Naive thymus-derived CD4-positive, alpha-beta T cell (primary cell): ENCODE data around the gene MT3. TPM values are rescaled to one million over a fixed set of nuclear protein-coding genes. Genes with fewer than 3 reads are reported as not detected.

Source experiments
- ATAC-seq: fragments of 150-1000 bp; cut with Tn5 transposase; 2 replicates; pipeline ENCODE4 v1.10.0; 2021; ENCODE audit warnings: mild to moderate bottlenecking, moderate library complexity
- CTCF ChIA-PET: fragments of 350-600 bp; sonication (Branson Sonifier 250); formaldehyde crosslinking; loops from one replicate; lab custom pipeline; 2021; ENCODE audit warnings: antibody characterized with exemption; lab: Charles Lee
- POLR2A ChIA-PET: fragments of 350-600 bp; sonication (Branson Sonifier 250); formaldehyde crosslinking; loops from one replicate; lab custom pipeline; 2021; ENCODE audit warnings: antibody characterized with exemption, inconsistent platforms; lab: Charles Lee
- DNase-seq, 9 donors: peaks; one replicate each; pipeline versions ENCODE4 v3.0.0 to v3.0.0-alpha.2; 2020 to 2022; ENCODE audit warnings: mixed read lengths in 1 of 9
- H3K27ac ChIP-seq: one replicate; pipeline ENCODE4 v1.7.0; 2013; ENCODE audit warnings: mild to moderate bottlenecking, low read depth, low read length, moderate library complexity
- H3K27me3 ChIP-seq, 2 donors: one replicate each; pipeline ENCODE4 v1.7.0; 2013; ENCODE audit warnings: low read length in 2 of 2, mild to moderate bottlenecking in 2 of 2, moderate library complexity in 2 of 2; ENCODE audit not compliant: control insufficient read depth in 2 of 2, insufficient read depth in 2 of 2
- H3K36me3 ChIP-seq, 3 experiments: 1 replicate in 2 of 3; 2 replicates in 1 of 3; pipeline ENCODE4 v1.7.0; 2013; ENCODE audit warnings: low read length in 3 of 3, mild to moderate bottlenecking in 3 of 3, moderate library complexity in 1 of 3; ENCODE audit not compliant: insufficient read depth in 3 of 3, control insufficient read depth in 2 of 3
- H3K4me1 ChIP-seq, 2 donors: one replicate each; pipeline ENCODE4 v1.7.0; 2013; ENCODE audit warnings: low read length in 2 of 2, mild to moderate bottlenecking in 2 of 2, moderate library complexity in 1 of 2; ENCODE audit not compliant: control insufficient read depth in 2 of 2, insufficient read depth in 2 of 2
- H3K4me3 ChIP-seq: 2 replicates; pipeline ENCODE4 v1.7.0; 2013; ENCODE audit warnings: mild to moderate bottlenecking, low read length
- H3K9me3 ChIP-seq, 3 experiments: 1 replicate in 2 of 3; 2 replicates in 1 of 3; pipeline ENCODE4 v1.7.0; 2013; ENCODE audit warnings: low read length in 3 of 3; ENCODE audit not compliant: control insufficient read depth in 2 of 3
- H3K27ac Mint-ChIP-seq, 9 donors: one replicate each; pipeline ENCODE4 v1.8.0; 2020 to 2022; ENCODE audit warnings: mixed read lengths in 9 of 9, mild to moderate bottlenecking in 8 of 9, moderate library complexity in 5 of 9, inconsistent platforms in 2 of 9
- H3K27me3 Mint-ChIP-seq, 5 donors: one replicate each; pipeline ENCODE4 v1.8.0; 2021 to 2022; ENCODE audit warnings: mixed read lengths in 5 of 5, mild to moderate bottlenecking in 1 of 5
- H3K36me3 Mint-ChIP-seq, 5 donors: one replicate each; pipeline ENCODE4 v1.8.0; 2020 to 2022; ENCODE audit warnings: mixed read lengths in 5 of 5, mild to moderate bottlenecking in 3 of 5, inconsistent platforms in 1 of 5
- H3K4me1 Mint-ChIP-seq, 7 donors: one replicate each; pipeline ENCODE4 v1.8.0; 2020 to 2022; ENCODE audit warnings: mixed read lengths in 7 of 7, mild to moderate bottlenecking in 3 of 7, inconsistent platforms in 1 of 7
- H3K4me3 Mint-ChIP-seq, 10 donors: one replicate each; pipeline ENCODE4 v1.8.0; 2020 to 2022; ENCODE audit warnings: mild to moderate bottlenecking in 10 of 10, mixed read lengths in 10 of 10, moderate library complexity in 6 of 10, inconsistent platforms in 2 of 10
- H3K9me3 Mint-ChIP-seq, 11 donors: one replicate each; pipeline ENCODE4 v1.8.0; 2020 to 2022; ENCODE audit warnings: mixed read lengths in 11 of 11, mild to moderate bottlenecking in 4 of 11, inconsistent platforms in 1 of 11, moderate library complexity in 1 of 11
- intact Hi-C, 2 donors: fragments of 100-400 bp; cut with micrococcal nuclease; formaldehyde crosslinking; loops; one replicate each; pipeline ENCODE4 v1.15.1; 2023
- polyA plus RNA-seq, 2 donors: library from polyadenylated mRNA; unstranded; fragments of 300-500 nt; fragmentation: Illumina TruSeq; gene quantifications; one replicate each; pipeline ENCODE4 v1.2.3, GENCODE V29; 2021
- total RNA-seq, 6 experiments: library from RNA in 5 of 6; stranded (reverse) in 5 of 6; gene quantifications; 1 replicate in 5 of 6; 2 replicates in 1 of 6; pipeline ENCODE4 v1.2.3 and lab custom pipeline; 2021 to 2026

The MT3 gene
- total and polyA plus RNA-seq, 7 experiments from 2014 or later: 0.76 to 4.5 (median 3.8) TPM; not detected in 2

DNA sequence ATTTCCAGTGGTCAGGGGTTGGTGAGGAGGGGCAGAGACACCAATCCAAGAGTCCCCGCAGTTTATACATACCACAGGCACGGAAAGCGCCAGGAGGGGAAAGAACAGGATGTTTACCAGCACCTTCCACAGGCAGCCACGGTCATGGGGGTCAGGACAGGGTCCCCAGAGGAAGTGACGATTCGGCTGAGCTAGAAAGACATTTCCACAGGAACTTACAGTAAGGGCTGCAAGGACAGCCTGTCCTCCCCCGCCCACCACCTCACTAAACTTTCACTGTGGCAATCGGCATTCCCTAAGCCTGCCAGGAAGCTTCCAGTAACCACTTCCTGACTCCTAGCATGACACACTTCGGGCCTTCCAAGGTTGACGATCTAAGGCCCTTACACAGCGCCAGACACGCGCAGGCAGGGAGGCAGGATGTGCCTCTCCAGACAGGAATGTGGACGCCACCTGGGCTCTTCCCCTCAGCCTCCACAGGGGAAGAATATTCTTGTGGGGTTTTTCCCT, 17.8 kb downstream of the MT3 start:
- Histone ChIP-seq H3K27ac (peak overlapping the region; percentile 94), H3K27me3 (no peaks in the 10 kb centered on the region), H3K4me1 (peaks cover 29 to 34% of the 10 kb centered on the region in 2 donors), H3K4me3 (no peak overlapping the region), H3K36me3 (no peaks in the 10 kb centered on the region), H3K9me3 (no peaks in the 10 kb centered on the region)
- POLR2A ChIA-PET: interaction anchor here (1.0 to 4.8 kb wide), 7 partner anchors 10 to 101 kb away, joined by 5 to 23 read pairs (median 10); partner anchors contain the start of gene MT1X
- H3K4me1 Mint-ChIP-seq: peaks cover 35 to 49% (median 46%) of the 10 kb centered on the region in 7 donors
- peak overlapping the region; percentile 28 to 97 (median 88) for H3K27ac Mint-ChIP-seq
- peak in 7 of 9 donors; percentile 24 to 47 (median 34) for DNase-seq
- H3K36me3 Mint-ChIP-seq: peaks cover 0 to 5% (median 0%) of the 10 kb centered on the region in 5 donors
- CTCF ChIA-PET: interaction anchor here (1.1 kb wide), 1 partner anchor 94 kb away, joined by 3 read pairs; no protein-coding TSS in a partner anchor
- no peaks in the 10 kb centered on the region for H3K27me3 Mint-ChIP-seq
- intact Hi-C loops: loop anchor here (2.0 to 5.0 kb wide), 4 partner anchors 20 to 580 kb away; partner anchors contain the start of genes AMFR (in 1 of the 2), HERPUD1 (in 1 of the 2), PSME3IP1 (in 1 of the 2) and RSPRY1 (in 1 of the 2)
- no peaks in the 10 kb centered on the region for H3K9me3 Mint-ChIP-seq
- H3K4me3 Mint-ChIP-seq: peak overlapping the region; percentile 30 to 95 (median 84)
- no peak for ATAC-seq

DNA sequence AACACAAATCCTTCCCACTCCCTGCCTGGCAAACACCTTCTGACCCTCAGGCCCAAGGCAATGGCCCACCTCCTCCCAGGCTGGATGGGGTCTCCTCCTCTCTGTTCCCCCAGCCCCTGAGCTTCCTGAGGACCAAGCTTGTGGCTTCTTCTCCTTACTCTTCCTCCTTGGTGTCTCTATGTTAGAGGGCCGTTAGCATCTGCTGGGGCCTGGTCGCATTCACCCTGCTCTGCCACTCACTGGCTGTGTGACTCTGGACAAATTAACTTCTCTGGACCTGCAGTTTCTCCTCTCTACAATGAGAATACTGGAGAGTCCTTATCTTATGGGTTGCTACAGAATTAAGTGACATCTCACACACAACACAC, 18.3 kb downstream of the MT3 start:
- Histone ChIP-seq H3K36me3 (no peaks in the 10 kb centered on the region), H3K9me3 (no peaks in the 10 kb centered on the region), H3K4me3 (peak overlapping the region; percentile 97), H3K27ac (peak overlapping the region; percentile 94), H3K4me1 (peaks cover 29 to 34% of the 10 kb centered on the region in 2 donors), H3K27me3 (no peaks in the 10 kb centered on the region)
- DNase-seq: no peak
- intact Hi-C loops: loop anchor here (1.0 to 5.0 kb wide), 18 partner anchors 10 to 1521 kb away; partner anchors contain the start of genes MT1E (in 2 of the 2), MT1X (in 2 of the 2), AMFR (in 1 of the 2) and CFAP20 (in 1 of the 2)
- no peak for ATAC-seq
- POLR2A ChIA-PET: interaction anchor here (1.7 to 4.8 kb wide), 6 partner anchors 31 to 100 kb away, joined by 5 to 23 read pairs (median 10); partner anchors contain the start of gene MT1X
- Mint-ChIP-seq H3K4me3 (peak overlapping the region; percentile 75 to 100 (median 86)), H3K27me3 (no peaks in the 10 kb centered on the region), H3K9me3 (no peaks in the 10 kb centered on the region), H3K36me3 (peaks cover 0 to 5% (median 0%) of the 10 kb centered on the region in 5 donors), H3K27ac (peak overlapping the region; percentile 28 to 97 (median 88)), H3K4me1 (peaks cover 35 to 50% (median 47%) of the 10 kb centered on the region in 7 donors)
- CTCF ChIA-PET: interaction anchor here (1.1 kb wide), 1 partner anchor 93 kb away, joined by 3 read pairs; no protein-coding TSS in a partner anchor

- Histone ChIP-seq H3K4me3 (peak within 1 kb of the TSS; percentile 97), H3K9me3 (no peaks in the 10 kb centered on the region), H3K27ac (peak within 1 kb of the TSS; percentile 94), H3K27me3 (no peaks in the 10 kb centered on the region), H3K36me3 (no peaks in the 10 kb centered on the region), H3K4me1 (peaks cover 29 to 34% of the 10 kb centered on the region in 2 donors)
- peak; percentile 70 to 89 (median 84) for DNase-seq
- ChIA-PET CTCF (interaction anchor here (1.0 to 2.3 kb wide), 2 partner anchors 16 to 93 kb away, joined by 3 to 5 read pairs; no protein-coding TSS in a partner anchor), POLR2A (interaction anchor here (0.7 to 4.8 kb wide), 12 partner anchors 15 to 100 kb away, joined by 3 to 23 read pairs (median 4); partner anchors contain the start of genes MT1F and MT1X)
- peaks cover 0 to 5% (median 0%) of the 10 kb centered on the region in 5 donors for H3K36me3 Mint-ChIP-seq
- intact Hi-C loops: loop anchor here (1.0 to 5.0 kb wide), 17 partner anchors 9 to 1521 kb away; partner anchors contain the start of genes MT1E (in 2 of the 2), MT1X (in 2 of the 2), AMFR (in 1 of the 2) and CFAP20 (in 1 of the 2)
- peaks cover 35 to 52% (median 47%) of the 10 kb centered on the region in 7 donors for H3K4me1 Mint-ChIP-seq
- peak within 1 kb of the TSS; percentile 85 to 100 (median 96) for H3K4me3 Mint-ChIP-seq
- H3K9me3 Mint-ChIP-seq: no peaks in the 10 kb centered on the region
- peak within 1 kb of the TSS; percentile 85 to 99 (median 93) for H3K27ac Mint-ChIP-seq
- no peaks in the 10 kb centered on the region for H3K27me3 Mint-ChIP-seq
- ATAC-seq: peak; percentile 88
Measured at GRCh38 chr16:56608043-56608875, 18.9 kb downstream of the MT3 start, which contains the start of gene MT2A. MT2A (plus strand) TSS chr16:56608584; CDS start chr16:56608656, 72 bp downstream.

DNA sequence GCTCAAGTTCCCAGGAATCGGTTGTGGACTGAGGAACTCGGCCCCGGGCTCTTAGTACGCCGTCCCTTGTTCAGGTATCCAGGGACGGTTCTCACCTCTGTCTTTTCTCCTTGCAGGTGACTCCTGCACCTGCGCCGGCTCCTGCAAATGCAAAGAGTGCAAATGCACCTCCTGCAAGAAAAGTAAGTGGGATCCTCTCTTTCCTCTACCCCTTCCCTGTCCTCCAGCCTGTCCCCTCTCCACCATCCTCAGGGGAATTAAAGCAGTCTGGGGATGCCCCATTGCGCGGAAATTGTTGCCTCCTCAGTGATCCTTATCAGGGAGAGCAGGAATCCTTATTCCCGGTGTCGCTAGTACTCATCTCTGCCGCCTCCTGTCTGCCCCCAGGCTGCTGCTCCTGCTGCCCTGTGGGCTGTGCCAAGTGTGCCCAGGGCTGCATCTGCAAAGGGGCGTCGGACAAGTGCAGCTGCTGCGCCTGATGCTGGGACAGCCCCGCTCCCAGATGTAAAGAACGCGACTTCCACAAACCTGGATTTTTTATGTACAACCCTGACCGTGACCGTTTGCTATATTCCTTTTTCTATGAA, 19.6 kb downstream of the MT3 start:
- H3K27me3 Mint-ChIP-seq: no peaks in the 10 kb centered on the region
- no peaks in the 10 kb centered on the region for H3K9me3 ChIP-seq
- CTCF ChIA-PET: interaction anchor here (1.0 to 2.6 kb wide), 4 partner anchors 15 to 93 kb away, joined by 3 to 10 read pairs (median 4); partner anchors contain the start of gene MT1H
- ATAC-seq: no peak
- no peaks in the 10 kb centered on the region for H3K36me3 ChIP-seq
- H3K4me3 ChIP-seq: peak overlapping the region; percentile 97
- POLR2A ChIA-PET: interaction anchor here (0.7 to 4.8 kb wide), 11 partner anchors 14 to 100 kb away, joined by 3 to 23 read pairs (median 4); partner anchors contain the start of genes MT1F and MT1X
- no peaks in the 10 kb centered on the region for H3K9me3 Mint-ChIP-seq
- H3K27ac Mint-ChIP-seq: peak overlapping the region; percentile 85 to 99 (median 93)
- H3K27ac ChIP-seq: peak overlapping the region; percentile 94
- H3K4me3 Mint-ChIP-seq: peak overlapping the region; percentile 85 to 100 (median 96)
- intact Hi-C loops: loop anchor here (1.0 to 5.0 kb wide), 18 partner anchors 8 to 1520 kb away; partner anchors contain the start of genes MT1E (in 2 of the 2), MT1X (in 2 of the 2), AMFR (in 1 of the 2) and CFAP20 (in 1 of the 2)
- H3K27me3 ChIP-seq: no peaks in the 10 kb centered on the region
- DNase-seq: peak in 2 of 9 donors; percentile 27 to 29
- peaks cover 35 to 55% (median 47%) of the 10 kb centered on the region in 7 donors for H3K4me1 Mint-ChIP-seq
- H3K36me3 Mint-ChIP-seq: peaks cover 0 to 5% (median 0%) of the 10 kb centered on the region in 5 donors
- H3K4me1 ChIP-seq: peaks cover 29 to 34% of the 10 kb centered on the region in 2 donors

DNA sequence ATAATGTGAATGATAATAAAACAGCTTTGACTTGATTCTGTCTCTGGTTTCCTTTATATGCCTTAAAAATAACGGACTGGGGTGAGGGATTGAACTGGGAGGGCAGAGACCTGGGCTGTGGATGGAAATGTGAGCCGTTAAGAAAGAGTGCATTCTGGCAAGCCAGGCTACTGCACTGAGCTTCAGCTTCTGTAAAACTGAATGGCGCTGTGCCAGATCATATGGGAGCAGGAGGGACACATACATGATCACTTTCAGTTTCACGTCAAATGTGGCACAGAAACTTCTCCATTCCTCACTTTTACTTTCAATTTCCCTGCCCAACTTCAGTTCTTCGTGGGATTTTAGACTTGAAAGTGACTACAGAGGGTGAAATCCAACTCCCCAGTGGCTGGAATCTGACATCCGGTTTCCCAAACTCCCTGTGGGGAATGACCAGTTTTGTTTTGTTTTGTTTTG, 20.2 kb downstream of the MT3 start:
- H3K9me3 Mint-ChIP-seq: no peaks in the 10 kb centered on the region
- peak overlapping the region; percentile 85 to 99 (median 93) for H3K27ac Mint-ChIP-seq
- peak overlapping the region; percentile 97 for H3K4me3 ChIP-seq
- H3K36me3 Mint-ChIP-seq: peaks cover 0 to 5% (median 0%) of the 10 kb centered on the region in 5 donors
- H3K27me3 ChIP-seq: no peaks in the 10 kb centered on the region
- H3K4me1 ChIP-seq: peaks cover 29 to 34% of the 10 kb centered on the region in 2 donors
- peak overlapping the region; percentile 85 to 100 (median 96) for H3K4me3 Mint-ChIP-seq
- H3K9me3 ChIP-seq: no peaks in the 10 kb centered on the region
- H3K4me1 Mint-ChIP-seq: peaks cover 36 to 60% (median 47%) of the 10 kb centered on the region in 7 donors
- H3K27ac ChIP-seq: peak overlapping the region; percentile 94
- ChIA-PET CTCF (interaction anchor here (1.0 to 2.6 kb wide), 3 partner anchors 15 to 60 kb away, joined by 3 to 10 read pairs (median 5); partner anchors contain the start of gene MT1H), POLR2A (interaction anchor here (0.8 to 4.8 kb wide), 3 partner anchors 46 to 73 kb away, joined by 3 to 23 read pairs (median 4); partner anchors contain the start of gene MT1X)
- DNase-seq (peak; percentile 28 to 90 (median 82)), ATAC-seq (peak; percentile 60)
- intact Hi-C loops: loop anchor here (1.0 to 5.0 kb wide), 9 partner anchors 8 to 1519 kb away; partner anchors contain the start of genes AMFR (in 1 of the 2), CFAP20 (in 1 of the 2), HERPUD1 (in 1 of the 2) and KATNB1 (in 1 of the 2)
- no peaks in the 10 kb centered on the region for H3K27me3 Mint-ChIP-seq
- no peaks in the 10 kb centered on the region for H3K36me3 ChIP-seq
